ENCODE data around the gene RHOB.
"Not testable (repeated sequence)": the region's sequence is repeated elsewhere in the genome, so short reads cannot be mapped to it uniquely, and the experiment has no call there.

RHOB gene

GRCh38 chr2:20452551-20452950, 5.7 kb downstream of the RHOB start:
- no peak overlapping the region for H3K27ac Mint-ChIP-seq
- H3K36me3 Mint-ChIP-seq: peaks cover 24% of the 10 kb centered on the region
- no peaks in the 10 kb centered on the region for H3K9me3 Mint-ChIP-seq
- DNase-seq (ENCODE audit: low spot score in 2 of 2) (no peak), ATAC-seq (no peak)
- no peak overlapping the region for H3K4me3 Mint-ChIP-seq
- peaks cover 22% of the 10 kb centered on the region for H3K4me1 Mint-ChIP-seq

DNA sequence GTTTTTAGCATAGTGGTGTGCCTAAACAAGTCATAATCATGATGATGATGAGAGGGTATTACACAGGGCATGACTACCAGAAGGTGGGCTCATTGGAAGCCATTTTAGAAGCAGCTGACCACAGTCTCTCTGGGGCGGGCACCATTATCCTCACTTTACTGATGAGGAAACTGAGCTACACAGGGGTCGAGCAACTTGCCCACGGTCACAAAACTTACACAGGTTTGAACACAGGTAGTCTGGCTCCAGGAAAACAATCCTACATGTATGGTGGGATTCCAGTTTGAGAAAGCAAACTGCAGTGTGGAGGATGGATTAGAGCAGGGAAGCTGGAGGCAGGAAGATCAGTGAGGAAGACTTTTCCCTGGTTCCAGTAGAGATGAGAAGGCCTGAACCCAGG, 6.2 kb downstream of the RHOB start:
- Mint-ChIP-seq H3K4me1 (peaks cover 27% of the 10 kb centered on the region), H3K4me3 (no peak overlapping the region), H3K27ac (peak overlapping the region; percentile 5), H3K36me3 (peaks cover 19% of the 10 kb centered on the region), H3K9me3 (no peaks in the 10 kb centered on the region)
- DNase-seq (ENCODE audit: low spot score in 2 of 2) (no peak), ATAC-seq (no peak)

DNA sequence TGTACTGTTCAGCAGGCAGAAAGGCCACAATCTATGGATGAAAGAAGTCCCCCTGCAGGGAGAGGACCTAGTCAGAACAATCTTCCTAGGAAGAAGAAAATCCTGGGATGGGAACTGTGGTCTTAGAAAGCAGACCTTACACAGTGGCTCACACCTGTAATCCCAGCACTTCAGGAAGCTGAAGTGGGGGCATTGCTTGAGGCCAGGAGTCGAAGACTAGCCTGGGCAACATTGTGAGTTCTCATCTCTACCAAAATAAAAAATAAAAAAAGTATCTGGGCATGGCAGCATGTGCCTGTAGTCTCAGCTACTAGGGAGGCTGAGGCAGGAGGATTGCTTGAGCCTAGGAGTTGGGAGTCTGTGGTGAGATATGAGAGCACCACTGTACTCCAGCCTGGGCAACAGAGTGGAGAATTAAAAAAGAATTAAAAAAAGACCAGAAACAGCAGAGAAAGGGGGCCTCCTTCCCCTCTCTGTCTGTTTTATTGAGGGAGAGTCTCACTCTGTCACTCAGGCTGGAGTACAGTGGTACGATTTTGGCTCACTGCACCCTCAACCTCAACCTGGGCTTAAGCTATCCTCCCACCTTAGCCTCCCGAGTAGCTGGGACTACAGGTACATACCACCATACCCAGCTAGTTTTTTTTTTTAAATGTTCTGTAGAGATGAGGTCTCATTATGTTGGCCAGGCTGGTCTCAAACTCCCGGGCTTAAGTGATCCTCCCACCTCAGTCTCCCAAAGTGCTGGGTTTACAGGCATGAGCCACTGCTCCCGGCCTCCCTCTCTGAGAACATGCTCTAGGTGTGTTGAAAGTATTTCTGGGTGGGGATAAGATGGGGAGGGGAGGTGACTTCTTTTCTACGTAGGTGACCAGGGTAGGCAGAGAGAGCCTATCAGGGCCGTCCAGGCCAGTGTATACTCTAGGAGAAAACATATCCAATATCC, 7.4 kb downstream of the RHOB start:
- H3K9me3 Mint-ChIP-seq: no peaks in the 10 kb centered on the region
- DNase-seq (ENCODE audit: low spot score in 2 of 2): no peak
- H3K27ac Mint-ChIP-seq: no peak overlapping the region
- H3K36me3 Mint-ChIP-seq: peaks cover 6% of the 10 kb centered on the region
- H3K4me3 Mint-ChIP-seq: no peak overlapping the region
- ATAC-seq: no peak
- H3K4me1 Mint-ChIP-seq: peaks cover 26% of the 10 kb centered on the region

GRCh38 chr2:20455076-20455587, 8.3 kb downstream of the RHOB start:
- H3K27ac Mint-ChIP-seq: peak overlapping the region; percentile 69
- ATAC-seq (no peak), DNase-seq (ENCODE audit: low spot score in 2 of 2) (no peak)
- no peak overlapping the region for H3K4me3 Mint-ChIP-seq
- H3K4me1 Mint-ChIP-seq: peaks cover 21% of the 10 kb centered on the region
- no peaks in the 10 kb centered on the region for H3K36me3 Mint-ChIP-seq
- no peaks in the 10 kb centered on the region for H3K9me3 Mint-ChIP-seq

DNA sequence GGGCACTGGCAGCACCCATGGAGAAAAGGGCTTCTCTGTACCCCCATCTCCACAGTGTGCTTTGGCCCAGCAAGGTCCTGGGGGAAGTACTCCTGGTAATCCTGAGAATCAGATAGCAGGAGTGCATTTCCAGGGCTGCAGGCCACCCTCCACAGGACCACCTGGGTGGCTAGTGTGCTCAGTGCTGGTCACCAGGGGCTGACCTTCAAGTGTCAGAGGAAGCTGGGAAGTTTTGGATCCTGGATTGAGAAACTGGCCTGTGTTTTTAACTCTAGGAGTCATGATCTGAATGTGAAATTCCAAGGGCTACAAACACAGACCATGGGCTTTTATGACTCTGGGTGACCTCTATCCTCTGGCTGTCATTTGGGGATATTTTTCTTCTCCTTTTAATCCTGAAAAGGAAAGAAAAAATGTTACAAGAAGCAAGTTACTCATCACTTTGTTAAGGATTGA, 9.3 kb downstream of the RHOB start:
- DNase-seq (ENCODE audit: low spot score in 2 of 2): no peak
- ATAC-seq: no peak
- no peaks in the 10 kb centered on the region for H3K36me3 Mint-ChIP-seq
- peak overlapping the region; percentile 69 for H3K27ac Mint-ChIP-seq
- peaks cover 21% of the 10 kb centered on the region for H3K4me1 Mint-ChIP-seq
- no peak overlapping the region for H3K4me3 Mint-ChIP-seq
- no peaks in the 10 kb centered on the region for H3K9me3 Mint-ChIP-seq

DNA sequence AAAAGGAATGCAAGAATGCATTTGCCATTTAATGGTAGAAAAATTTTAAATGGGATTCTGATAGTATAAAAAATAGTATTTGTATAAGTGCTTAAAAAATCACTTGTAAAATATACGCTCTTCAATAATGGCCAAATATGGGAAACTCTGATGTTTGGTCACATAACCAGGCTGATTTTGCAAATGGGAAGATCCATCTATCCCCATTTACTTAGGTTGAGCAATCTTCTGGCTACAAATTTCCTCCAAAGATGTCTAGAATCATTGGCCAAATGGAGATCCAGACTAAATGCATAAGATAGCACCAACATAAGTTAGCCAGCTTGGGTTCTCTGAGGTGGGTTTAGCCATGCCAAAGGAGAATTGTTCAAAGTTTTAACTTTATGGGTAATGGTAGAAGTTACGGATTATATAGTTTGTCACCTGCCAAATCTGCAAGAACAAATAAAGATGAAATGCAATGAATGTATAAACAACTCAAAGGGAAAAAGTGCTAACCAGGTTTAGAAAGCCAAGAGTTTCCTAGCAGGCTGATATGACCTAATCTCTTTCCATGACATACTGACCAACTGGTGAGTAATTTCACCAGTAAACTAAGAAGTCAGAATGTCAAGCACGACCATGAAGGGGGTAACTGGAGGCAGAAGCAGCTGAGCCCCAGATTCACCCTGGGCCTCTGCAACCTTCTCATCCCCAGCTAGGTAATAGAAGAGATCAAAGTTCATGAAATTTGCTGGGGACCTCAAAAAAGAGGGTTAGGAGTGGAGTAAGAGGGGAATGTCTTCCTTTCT, 10.0 kb downstream of the RHOB start:
- H3K4me1 Mint-ChIP-seq: peaks cover 21% of the 10 kb centered on the region
- DNase-seq (ENCODE audit: low spot score in 2 of 2) (no peak), ATAC-seq (peak; percentile 98)
- peak overlapping the region; percentile 29 for H3K4me3 Mint-ChIP-seq
- H3K36me3 Mint-ChIP-seq: no peaks in the 10 kb centered on the region
- no peaks in the 10 kb centered on the region for H3K9me3 Mint-ChIP-seq
- peak overlapping the region; percentile 90 for H3K27ac Mint-ChIP-seq

DNA sequence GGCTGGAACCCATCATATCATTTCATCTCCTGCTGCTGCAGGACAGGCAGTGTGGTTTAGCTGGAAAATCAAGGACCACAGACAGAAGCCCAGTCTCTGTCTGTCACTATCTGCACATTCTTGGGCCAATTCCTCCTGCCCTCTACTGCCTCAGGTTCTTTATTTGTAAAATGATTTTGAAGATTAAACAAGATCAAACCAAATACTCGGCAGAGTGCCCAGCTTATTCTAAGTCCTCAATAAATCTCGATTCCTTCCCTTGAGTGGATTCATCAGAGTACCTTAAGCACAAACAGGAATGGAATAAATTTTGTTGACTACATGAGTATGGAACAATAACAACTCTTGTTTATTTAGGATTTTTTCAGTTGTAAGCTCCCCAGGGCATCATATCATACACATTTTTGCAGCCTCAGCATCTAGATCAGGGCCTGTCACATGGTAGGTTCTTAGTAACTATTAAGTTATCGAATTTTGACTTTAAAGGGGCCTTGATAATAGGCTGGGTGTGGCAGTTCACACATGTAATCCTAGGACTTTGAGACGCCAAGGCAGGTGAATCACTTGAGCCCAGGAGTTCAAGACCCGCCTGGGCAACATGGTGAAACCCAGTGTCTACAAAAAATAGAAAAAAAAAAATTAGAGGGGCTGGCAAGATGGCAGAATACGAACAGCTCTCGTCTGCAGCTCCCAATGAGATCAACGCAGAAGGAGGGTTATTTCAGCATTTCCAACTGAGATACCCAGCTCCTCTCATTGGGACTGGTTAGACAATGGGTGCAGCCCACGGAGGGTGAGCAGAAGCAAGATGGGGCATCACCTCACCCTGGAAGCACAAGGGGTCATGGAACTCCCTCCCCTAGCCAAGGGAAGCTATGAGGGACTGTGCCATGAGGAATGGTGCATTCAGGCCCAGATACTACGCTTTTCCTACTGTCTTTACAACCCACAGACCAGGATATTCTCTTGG, 11.1 kb downstream of the RHOB start:
- Mint-ChIP-seq H3K9me3 (no peaks in the 10 kb centered on the region), H3K27ac (peak overlapping the region; percentile 90), H3K4me1 (peaks cover 21% of the 10 kb centered on the region), H3K4me3 (peak overlapping the region; percentile 29), H3K36me3 (no peaks in the 10 kb centered on the region)
- ATAC-seq (no peak), DNase-seq (ENCODE audit: low spot score in 2 of 2) (no peak)

DNA sequence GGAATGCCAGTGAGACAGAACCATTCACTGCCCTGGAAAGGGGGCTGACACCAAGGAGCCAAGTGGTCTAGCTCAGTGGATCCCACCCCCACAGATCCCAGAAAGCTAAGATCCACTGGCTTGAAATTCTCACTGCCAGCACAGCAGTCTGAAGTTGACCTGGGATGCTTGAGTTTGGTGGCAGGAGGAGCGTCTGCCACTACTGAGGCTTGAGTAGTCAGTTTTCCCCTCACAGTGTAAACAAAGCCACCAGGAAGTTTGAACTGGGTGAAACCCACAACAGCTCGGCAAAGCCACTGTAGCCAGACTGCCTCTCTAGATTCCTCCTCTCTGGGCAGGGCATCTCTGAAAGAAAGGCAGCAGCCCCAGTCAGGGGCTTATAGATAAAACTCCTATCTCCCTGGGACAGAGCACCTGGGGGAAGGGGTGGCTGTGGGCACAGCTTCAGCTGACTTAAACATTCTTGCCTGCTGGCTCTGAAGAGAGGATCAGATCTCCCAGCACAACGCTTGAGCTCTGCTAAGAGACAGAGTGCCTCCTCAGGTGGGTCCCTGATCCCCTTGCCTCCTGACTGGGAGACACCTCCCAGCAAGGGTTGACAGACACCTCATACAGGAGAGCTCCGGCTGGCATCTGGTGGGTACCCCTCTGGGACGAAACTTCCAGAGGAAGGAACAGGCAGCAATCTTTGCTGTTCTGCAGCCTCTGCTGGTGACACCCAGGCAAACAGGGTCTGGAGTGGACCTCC, 12.0 kb downstream of the RHOB start:
- not testable (repeated sequence) for H3K9me3 Mint-ChIP-seq; H3K36me3 Mint-ChIP-seq; H3K4me3 Mint-ChIP-seq; DNase-seq (ENCODE audit: low spot score in 2 of 2); ATAC-seq
- H3K4me1 Mint-ChIP-seq: peaks cover 15% of the 10 kb centered on the region
- H3K27ac Mint-ChIP-seq: peak overlapping the region; percentile 1

- no peaks in the 10 kb centered on the region for H3K9me3 Mint-ChIP-seq
- ATAC-seq: no peak
- no peak overlapping the region for H3K4me3 Mint-ChIP-seq
- no peaks in the 10 kb centered on the region for H3K4me1 Mint-ChIP-seq
- no peak overlapping the region for H3K27ac Mint-ChIP-seq
- no peak for DNase-seq (ENCODE audit: low spot score in 2 of 2)
- H3K36me3 Mint-ChIP-seq: no peaks in the 10 kb centered on the region
These were observed 19.0 kb downstream of the RHOB start for GRCh38 chr2:20465716-20466394.

DNA sequence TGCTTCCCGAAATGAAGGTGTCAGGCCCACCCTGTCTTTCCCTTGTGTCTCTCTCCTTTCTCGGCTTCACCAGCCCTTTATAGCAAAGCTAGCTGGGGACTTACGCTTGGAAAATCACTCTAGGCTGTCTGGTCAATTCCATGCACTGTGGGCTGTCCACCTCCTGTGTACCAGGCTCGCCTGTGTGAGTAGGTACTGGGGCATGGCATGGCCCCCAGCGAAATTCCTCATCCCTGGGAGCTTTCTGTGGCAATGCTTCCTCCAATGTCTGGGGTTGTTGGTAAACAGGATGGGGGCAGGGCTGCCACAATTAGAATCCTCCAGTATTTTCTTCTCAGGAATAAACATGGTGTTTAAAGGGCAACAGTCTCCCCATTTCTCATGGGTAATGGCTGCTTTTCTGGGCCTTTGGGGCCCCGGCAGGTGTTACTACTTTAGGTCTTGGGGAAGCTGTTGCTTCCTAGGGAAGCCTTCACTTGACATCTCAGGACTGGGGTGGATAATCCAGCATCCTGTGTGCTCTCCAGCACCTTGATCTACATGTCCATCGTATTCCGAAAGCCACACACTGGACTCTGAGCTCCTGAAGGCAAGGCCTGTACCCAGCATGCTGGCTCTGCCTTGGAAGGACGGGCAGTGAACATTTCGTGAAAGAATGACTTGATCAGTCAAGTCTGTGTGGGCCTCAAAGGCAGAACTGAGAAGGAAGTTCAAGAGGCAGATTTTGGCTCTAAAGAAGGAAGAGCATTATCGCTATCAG, 21.1 kb downstream of the RHOB start:
- no peaks in the 10 kb centered on the region for H3K9me3 Mint-ChIP-seq
- H3K27ac Mint-ChIP-seq: no peak overlapping the region
- H3K4me3 Mint-ChIP-seq: no peak overlapping the region
- ATAC-seq (peak; percentile 21), DNase-seq (ENCODE audit: low spot score in 2 of 2) (no peak)
- no peaks in the 10 kb centered on the region for H3K36me3 Mint-ChIP-seq
- H3K4me1 Mint-ChIP-seq: no peaks in the 10 kb centered on the region

DNA sequence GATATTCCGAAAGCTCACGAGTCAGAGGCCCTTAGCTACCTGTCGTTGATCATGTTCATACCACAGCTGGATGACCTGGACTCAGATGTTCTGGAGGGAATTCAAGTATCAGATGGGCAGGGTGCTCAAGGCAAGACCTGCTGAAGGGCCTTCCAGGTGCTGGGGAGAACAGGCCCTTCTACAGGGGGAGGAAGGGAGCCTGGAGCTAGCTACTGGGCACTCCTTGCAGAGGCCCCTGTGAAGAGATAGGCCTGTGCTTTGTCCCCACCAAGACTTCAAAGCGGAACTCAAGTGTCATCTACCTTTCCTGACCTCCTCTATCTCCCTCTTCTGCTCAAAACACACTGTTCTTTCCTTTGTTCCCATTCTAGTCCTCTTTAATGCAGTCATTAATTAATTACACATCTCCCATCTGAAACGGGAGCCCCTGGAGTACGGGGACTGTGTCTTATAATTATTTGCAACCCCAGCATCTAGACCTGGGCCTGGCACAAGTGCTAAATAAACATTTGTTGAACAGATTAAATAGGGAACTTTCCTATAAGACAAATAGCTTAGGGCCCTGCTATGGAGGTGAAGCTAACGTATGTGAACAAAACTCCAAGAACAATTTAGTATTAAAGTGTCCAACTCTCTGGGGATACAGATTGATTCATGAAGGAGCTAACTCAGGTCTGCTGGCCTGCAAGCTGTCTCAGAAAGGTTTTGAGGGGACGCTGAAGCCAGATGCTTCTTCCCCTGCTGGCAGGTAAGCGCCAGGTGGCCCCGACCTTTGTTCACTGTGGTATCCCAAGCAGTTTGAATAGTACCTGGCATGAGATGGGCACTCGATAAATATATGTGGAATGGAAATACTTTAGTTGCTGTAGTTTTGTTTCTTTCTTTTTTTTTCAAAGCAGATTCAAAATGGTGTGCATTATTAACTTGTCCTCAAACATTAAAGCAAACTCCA, 22.0 kb downstream of the RHOB start:
- no peak for ATAC-seq
- Mint-ChIP-seq H3K36me3 (no peaks in the 10 kb centered on the region), H3K4me1 (no peaks in the 10 kb centered on the region), H3K27ac (no peak overlapping the region), H3K9me3 (no peaks in the 10 kb centered on the region), H3K4me3 (no peak overlapping the region)
- DNase-seq (ENCODE audit: low spot score in 2 of 2): no peak

GRCh38 chr2:20469595-20469994, 22.7 kb downstream of the RHOB start:
- Mint-ChIP-seq H3K27ac (no peak overlapping the region), H3K4me3 (no peak overlapping the region), H3K36me3 (no peaks in the 10 kb centered on the region), H3K9me3 (no peaks in the 10 kb centered on the region), H3K4me1 (no peaks in the 10 kb centered on the region)
- ATAC-seq: no peak
- DNase-seq (ENCODE audit: low spot score in 2 of 2): no peak
